GM19468 (cell line): ENCODE results near the gene PRSS23.
A peak's percentile ranks its signal among the peaks of the same experiment; 100 is the strongest.
"Not testable (repeated sequence)": the region's sequence is repeated elsewhere in the genome, so short reads cannot be mapped to it uniquely, and the experiment has no call there.

Experiments
- ATAC-seq: cut with Tn5 transposase; IDR thresholded peaks from one replicate; pipeline ENCODE4 v1.9.1; 2021; ENCODE audit warnings: mild to moderate bottlenecking, moderate library complexity, moderate number of reproducible peaks; ENCODE audit not compliant: unreplicated experiment; ENCODE audit errors: extremely low read depth

The PRSS23 gene

DNA sequence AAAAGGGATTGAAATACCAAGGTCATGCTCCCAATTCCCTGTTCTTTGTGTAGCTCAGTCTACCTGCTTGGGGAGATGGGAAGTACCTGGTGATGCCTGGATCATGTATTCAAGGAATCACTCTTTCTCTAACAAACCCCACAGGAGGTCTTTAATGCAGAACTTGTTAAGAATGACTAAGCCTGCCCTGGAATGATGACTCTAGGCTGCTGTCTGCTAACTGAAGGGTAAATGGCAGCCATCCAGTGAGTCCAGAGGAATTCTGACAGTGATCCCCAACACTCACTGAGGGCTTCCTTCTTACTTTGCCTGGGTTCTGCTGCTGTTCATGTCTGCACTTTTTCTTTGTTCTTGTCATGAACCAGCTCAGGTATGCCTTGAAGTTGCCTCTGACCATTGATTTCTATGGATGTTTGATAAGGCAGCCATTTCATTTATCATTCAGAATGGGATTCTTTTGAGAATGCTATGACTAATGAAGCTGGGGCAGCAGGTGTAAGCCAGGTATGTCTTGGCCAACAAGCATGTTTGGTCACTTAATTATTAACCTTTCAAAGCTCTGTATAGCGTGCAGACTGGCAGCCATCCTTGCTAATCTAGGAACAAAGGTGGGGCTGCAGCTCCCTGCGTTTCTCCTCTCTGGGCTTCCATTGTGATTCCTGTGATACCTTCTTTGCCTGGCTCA lies 11.4 kb downstream of the PRSS23 start:
- ATAC-seq: no peak

- ATAC-seq: no peak
These were observed 12.0 kb downstream of the PRSS23 start for GRCh38 chr11:86812322-86812670.

DNA sequence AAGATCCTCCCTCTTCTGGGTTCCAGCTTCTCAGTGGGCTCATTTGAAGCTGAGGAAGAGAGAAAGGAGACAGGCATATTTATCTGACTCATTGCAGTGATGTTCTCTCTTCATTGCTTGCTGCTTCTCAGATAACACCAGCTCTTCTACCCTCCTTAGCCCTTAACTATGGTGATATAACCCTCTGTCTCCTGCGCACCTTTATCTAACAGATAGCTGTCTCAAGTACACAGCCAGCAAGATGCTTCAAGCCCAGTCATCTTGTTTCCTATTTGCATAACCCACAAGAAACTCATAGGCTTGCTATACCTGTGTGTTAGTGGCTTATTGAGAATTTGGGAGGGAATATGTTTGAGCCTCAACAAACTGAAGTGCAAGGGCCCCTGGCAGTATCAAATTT lies 12.6 kb downstream of the PRSS23 start:
- peak; percentile 68 for ATAC-seq

GRCh38 chr11:86814775-86815174 lies 14.4 kb downstream of the PRSS23 start:
- no peak for ATAC-seq

- no peak for ATAC-seq
These were observed 15.4 kb downstream of the PRSS23 start for GRCh38 chr11:86815726-86816125.

GRCh38 chr11:86816251-86816726 lies 15.9 kb downstream of the PRSS23 start:
- ATAC-seq: no peak

GRCh38 chr11:86818462-86819192 lies 18.3 kb downstream of the PRSS23 start:
- ATAC-seq: no peak

DNA sequence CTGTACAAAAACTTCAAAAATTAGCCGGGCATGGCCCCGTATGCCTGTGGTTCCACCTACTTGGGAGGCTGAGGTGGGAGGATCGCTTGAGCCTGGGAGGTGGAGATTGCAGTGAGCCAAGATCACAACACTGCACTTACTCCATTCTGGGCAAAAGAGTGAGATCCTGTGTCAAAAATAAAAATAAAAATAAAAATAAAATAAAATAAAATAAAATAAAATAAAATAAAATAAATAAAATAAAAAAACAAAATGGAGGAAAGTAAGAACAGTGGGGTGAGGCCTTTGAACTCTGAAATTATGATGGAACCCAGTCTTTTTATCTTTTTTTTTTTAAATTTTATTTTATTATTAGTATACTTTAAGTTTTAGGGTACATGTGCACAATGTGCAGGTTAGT lies 23.8 kb downstream of the PRSS23 start:
- ATAC-seq: not testable (repeated sequence)

- ATAC-seq: not testable (repeated sequence)
These were observed 34.0 kb downstream of the PRSS23 start for GRCh38 chr11:86834376-86834775.

- not testable (repeated sequence) for ATAC-seq
These were observed 44.6 kb downstream of the PRSS23 start for GRCh38 chr11:86844762-86845508.

GRCh38 chr11:86848132-86848531 lies 47.8 kb downstream of the PRSS23 start:
- ATAC-seq: no peak

GRCh38 chr11:86849679-86850078 lies 49.3 kb downstream of the PRSS23 start:
- ATAC-seq: no peak
